ENCODE results near the gene IRGQ.
"Not testable (repeated sequence)": the region's sequence is repeated elsewhere in the genome, so short reads cannot be mapped to it uniquely, and the experiment has no call there.

IRGQ gene

DNA sequence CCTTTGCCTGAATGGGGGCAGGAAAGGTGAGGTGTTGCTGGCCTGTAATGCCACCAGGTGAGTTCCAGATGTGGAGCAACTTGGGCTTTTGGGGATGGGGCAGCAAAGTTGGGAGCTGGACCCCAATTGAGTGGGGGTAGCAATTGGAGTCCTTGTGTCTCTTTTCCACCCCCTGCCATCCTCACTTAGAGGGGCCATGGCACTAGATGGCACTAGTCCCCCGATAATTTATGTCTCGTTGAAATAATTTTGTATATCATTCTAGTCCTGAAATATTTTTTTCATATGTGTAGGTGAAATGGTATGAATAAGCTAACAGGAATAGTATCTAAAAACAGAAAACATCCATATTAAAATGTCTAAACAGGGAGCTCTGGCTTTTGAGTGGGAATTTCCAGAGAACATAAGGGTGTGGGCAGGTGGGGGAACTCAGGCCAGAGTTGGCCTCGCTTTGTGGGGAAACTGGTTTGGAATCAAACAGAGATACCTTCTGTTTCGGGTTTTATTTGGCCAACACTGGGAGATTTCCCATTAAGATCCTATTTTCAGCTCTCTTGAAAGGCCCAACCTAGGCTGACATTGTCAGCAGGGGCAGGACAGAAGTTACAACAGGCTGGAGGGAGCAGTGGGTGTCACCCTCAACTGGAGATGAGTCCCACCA is 3.8 kb upstream of the IRGQ start:
- DNase-seq (ENCODE audit: low read depth in 1 of 2, low spot score in 1 of 2) = no peak

DNA sequence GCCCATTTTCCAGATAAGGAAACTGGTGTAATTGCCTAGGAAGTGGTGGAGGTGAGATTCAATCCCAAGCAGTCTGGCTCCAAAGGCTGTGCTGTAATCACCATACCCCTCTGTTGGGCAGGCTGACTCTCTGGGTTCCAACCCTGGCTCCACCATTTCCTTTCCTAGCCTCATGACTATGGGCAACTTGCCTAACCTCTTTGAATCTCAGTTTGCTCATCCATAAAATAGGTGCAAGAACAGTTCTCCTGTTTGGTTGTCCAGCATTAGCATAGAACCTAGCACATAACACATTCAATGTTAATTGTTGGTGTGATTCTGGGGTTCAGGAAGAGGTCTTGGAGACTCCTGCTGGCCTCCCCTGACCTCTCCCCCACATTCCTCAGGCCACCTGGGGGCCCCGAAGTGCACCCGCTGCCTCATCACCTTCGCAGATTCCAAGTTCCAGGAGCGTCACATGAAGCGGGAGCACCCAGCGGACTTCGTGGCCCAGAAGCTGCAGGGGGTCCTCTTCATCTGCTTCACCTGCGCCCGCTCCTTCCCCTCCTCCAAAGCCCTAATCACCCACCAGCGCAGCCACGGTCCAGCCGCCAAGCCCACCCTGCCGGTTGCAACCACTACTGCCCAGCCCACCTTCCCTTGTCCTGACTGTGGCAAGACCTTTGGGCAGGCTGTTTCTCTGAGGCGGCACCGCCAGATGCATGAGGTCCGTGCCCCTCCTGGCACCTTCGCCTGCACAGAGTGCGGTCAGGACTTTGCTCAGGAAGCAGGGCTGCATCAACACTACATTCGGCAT is 2.7 kb upstream of the IRGQ start:
- no peak for DNase-seq (ENCODE audit: low read depth in 1 of 2, low spot score in 1 of 2)

- no peak for DNase-seq (ENCODE audit: low read depth in 1 of 2, low spot score in 1 of 2)
Observed at GRCh38 chr19:43597876-43598275, 1.9 kb upstream of the IRGQ start.

GRCh38 chr19:43596842-43597461 is 1.0 kb upstream of the IRGQ start:
- no peak for DNase-seq (ENCODE audit: low read depth in 1 of 2, low spot score in 1 of 2)

DNA sequence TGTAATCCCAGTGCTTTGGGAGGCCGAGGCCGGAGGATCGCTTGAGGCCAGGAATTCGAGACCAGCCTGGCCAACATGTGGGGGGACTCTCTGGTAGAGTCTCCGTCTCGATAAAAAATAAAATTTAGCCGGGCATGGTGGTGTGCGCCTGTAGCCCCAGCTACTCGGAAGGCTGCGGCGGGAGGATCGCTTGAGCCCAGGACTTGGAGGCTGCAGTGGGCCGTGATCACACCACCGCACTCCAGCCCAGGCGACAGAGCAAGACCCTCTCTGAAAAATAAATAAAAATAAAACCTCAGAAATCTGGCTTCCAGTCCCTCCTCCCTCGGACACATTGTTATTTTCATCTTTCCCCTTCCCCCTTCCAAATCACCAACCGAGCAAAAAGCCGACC is 332 bp downstream of the IRGQ start:
- DNase-seq (ENCODE audit: low read depth in 1 of 2, low spot score in 1 of 2) = peak in 1 of 2 donors; percentile 14

DNA sequence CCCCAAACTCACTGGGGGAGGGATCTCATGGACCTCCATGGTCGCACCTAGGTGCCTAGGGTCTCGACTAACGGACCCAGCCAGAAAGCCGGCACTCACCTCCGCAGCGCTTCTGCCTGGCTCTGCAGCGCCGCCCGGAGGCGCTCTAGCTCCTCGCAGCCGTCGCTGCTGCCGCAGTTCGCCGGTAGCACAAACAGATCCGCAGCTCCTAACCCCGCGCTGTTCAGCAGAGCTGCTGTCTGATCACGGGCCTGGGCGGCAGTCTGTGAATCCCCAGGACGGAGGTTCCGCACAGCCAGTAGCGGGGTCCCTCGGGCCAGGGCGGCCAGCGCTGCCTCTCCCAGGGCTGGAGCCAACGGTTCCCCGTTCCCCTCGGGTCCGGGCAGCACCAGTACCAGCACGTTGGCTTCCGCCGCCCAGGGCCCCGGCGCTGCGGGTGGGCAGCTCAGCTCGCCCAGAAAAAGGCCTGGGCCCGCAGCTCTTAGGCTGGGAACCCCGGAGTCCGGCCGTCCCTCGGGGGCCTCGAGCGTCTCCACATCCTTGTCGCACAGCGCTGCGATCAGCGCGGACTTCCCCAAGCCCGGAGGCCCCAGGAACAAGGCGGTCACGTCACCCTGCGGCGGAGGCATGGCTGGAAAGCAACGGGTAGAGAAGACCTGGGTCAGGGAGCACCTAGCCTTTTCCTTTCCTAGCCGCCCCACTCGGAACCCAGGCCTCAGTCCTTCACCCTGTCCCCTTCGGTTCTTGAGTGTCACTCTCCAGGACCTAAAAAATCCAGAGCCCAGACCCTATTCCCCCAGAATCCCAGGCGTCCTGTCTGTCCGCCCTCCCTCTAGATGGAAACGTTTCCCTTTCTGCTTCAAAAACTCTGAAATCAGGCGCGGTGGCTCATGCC is 977 bp downstream of the IRGQ start:
- DNase-seq (ENCODE audit: low read depth in 1 of 2, low spot score in 1 of 2) = peak; percentile 50 to 62

DNA sequence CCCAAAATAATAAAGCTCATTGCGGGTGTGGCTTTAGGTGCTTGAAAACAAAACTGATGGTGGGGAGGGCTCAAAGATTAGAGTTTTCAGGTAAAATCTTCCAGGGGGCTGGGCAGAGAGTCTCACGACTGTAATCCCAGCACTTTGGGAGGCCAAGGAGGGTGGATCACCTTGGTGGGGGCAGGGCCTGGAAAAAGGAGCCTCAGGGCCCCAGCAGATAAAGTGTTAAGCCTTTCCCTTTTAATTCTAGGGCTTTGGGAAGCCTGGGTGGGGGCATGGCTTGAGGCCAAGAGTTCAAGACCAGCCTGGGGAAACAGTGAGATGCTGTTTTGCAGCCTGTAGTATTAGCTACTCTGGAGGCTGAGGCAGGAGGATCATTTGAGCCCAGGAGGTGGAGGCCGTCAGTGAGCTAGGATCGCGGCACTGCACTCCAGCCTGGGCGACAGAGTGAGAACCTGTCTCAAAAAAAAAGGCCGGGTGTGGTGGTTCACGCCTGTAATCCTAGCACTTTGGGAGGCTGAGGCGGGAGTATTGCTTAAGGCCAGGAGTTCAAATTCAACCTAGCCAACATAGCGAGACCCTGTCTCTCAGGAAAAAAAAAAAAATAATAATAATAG is 1.7 kb downstream of the IRGQ start:
- DNase-seq (ENCODE audit: low read depth in 1 of 2, low spot score in 1 of 2) = no peak

DNA sequence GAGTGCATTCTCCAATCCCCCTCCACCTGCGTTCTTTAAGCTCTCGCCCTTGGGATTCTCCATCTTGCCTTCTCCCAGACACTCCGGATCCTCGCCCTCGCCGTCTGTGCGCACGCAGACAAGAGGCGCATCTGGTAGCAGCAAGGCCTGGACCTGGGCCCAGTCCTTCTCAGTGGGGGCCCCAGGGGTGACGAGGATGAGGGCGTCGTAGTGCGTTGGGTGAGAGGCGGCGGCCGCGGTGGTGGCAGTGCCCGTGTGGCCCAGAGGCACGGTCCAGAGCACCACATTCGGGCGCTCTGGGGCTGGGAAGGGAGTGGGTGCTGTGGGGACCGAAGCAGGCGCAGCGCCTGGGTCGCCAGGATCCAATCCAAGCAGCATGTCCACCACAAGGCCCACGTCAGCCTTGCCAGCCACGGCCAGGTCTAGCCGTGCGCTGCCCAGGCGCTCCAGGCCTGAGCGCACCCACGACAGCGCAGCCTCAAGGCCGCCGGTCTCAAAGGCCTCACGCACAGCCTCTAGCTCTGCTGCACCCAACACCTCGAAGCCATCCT is 3.1 kb downstream of the IRGQ start:
- DNase-seq (ENCODE audit: low read depth in 1 of 2, low spot score in 1 of 2) = no peak

DNA sequence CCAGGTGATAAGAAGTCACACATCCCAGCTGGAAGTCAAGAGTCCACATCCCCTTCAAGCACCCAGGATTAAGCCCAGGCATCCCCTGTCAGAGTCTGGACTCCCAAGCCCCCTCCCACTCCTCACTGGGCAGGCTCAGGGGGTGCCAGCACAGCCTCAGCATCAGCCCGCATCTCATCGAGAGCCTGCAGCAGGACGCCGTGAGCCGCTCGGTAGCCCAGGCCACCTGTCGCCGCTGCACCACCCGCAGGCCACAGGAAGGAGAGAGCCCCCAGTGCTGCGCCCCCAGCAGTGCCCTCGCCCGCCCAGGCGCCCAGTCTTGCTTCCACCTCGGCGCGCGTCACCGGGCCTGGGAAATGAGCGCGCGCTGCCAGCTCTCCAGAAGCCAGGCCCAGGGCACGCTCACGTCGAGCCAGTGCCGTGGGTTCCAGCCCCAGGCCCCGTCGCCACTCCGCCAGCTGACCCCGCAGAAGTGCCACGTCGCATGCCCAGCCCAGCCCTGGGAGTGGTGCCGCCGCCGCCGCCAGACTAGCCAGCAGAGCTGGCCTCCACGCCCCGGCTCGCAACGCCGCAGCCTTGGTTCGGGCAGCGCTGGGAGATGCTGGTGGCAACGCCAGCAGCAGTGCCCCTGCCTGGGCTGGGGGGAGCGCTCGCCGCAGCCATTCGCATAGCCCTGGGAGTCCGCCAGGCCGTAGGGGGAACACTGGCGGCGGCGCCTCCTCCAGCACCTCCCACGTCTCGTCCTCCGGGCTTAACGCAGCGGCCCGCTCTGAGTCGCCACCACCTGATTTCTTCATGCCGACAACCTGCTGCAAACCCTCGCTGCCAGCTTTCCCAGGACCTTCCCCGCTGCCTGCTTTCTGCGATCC is 3.8 kb downstream of the IRGQ start:
- no peak for DNase-seq (ENCODE audit: low read depth in 1 of 2, low spot score in 1 of 2)

GRCh38 chr19:43589678-43590077 is 6.3 kb downstream of the IRGQ start:
- DNase-seq (ENCODE audit: low read depth in 1 of 2, low spot score in 1 of 2) = no peak

GRCh38 chr19:43589277-43589676 is 6.7 kb downstream of the IRGQ start:
- DNase-seq (ENCODE audit: low read depth in 1 of 2, low spot score in 1 of 2) = no peak

GRCh38 chr19:43587029-43587428 is 8.9 kb downstream of the IRGQ start:
- not testable (repeated sequence) for DNase-seq (ENCODE audit: low read depth in 1 of 2, low spot score in 1 of 2)

DNA sequence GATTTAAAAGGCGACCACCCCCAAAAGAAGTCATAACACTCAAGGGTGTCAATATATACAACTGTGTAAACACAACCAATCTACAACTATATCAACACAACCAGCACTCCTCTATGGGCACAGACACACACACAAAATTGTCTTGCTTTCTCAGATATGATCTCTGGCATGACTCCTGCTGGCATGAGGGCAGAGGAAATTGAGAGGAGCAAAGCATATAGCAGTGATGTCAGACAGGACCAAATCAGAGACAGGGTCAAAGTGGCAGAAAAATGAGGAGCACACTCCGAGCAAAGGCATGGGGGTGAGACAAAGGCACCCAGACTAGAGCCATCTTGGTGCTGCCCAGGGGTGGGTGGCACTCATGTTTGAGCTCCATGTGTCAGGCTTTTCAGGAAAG is 9.6 kb downstream of the IRGQ start:
- DNase-seq (ENCODE audit: low read depth in 1 of 2, low spot score in 1 of 2) = no peak

DNA sequence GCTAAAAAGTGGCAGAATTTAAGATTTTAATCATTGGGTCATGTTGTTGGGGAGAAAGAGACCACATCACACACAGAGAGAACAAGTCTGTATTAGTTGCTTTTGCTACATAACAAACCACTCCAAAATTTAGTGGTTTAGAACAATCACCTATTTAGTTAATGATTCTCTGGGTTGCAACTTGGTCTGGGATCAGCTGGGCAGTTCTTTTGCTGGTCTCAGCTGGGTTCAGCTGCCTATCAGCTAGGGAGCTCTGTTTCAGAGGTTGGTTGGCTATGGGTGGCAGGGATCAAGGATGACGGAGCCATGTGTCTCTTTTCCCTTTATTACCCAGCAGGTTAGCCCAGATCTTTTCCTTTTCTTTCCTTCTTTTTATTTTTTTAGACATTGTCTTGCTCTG is 11.4 kb downstream of the IRGQ start:
- DNase-seq (ENCODE audit: low read depth in 1 of 2, low spot score in 1 of 2) = no peak

DNA sequence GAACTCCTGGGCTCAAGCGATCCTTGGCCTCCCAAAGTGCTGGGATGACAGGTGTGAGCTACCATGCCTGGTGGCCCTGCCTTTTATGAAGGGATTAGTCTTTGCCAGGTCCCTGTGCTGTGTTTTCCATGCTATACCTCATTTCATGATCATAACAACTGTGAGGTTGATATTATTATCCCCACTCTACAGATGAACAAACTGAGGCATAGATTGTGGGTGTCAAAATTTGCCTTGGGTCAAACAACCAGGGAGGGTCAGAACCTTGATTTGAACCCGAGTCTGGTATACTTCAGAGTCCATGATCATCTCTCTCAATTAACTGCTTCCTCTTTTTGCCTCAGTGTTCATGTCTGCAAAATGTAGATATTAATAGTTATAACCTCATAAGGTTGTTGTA is 13.4 kb downstream of the IRGQ start:
- DNase-seq (ENCODE audit: low read depth in 1 of 2, low spot score in 1 of 2) = no peak

GRCh38 chr19:43581467-43581866 is 14.5 kb downstream of the IRGQ start:
- DNase-seq (ENCODE audit: low read depth in 1 of 2, low spot score in 1 of 2) = no peak

DNA sequence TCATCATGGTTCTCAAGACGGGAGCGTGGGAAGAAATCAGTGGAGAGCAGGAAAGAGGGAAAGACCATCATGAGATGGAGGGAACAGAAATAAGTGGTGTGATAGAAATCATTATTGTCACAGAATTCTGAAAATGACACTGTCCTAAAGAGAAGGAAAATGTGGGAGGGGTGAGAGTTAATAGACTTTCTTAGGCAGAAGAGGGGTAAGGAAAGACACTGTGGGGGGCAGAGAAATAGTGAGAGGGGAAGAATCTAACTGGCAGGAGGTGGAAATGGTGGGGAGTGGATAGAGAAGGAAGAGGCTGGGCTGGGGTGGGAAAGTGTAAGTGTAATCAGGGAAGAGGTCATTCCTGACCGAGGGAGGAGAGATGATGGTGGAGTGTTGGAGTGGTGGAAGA is 17.1 kb downstream of the IRGQ start:
- no peak for DNase-seq (ENCODE audit: low read depth in 1 of 2, low spot score in 1 of 2)

- no peak for DNase-seq (ENCODE audit: low read depth in 1 of 2, low spot score in 1 of 2)
Observed at GRCh38 chr19:43575955-43576878, 19.7 kb downstream of the IRGQ start.
